ENCODE data around the gene EIF1AD. TPM values are rescaled to one million over a fixed set of nuclear protein-coding genes. Genes with fewer than 3 reads are reported as not detected.

EIF1AD gene
- total RNA-seq, 2 donors from 2014 or later = 37.4 to 40.1 TPM

DNA sequence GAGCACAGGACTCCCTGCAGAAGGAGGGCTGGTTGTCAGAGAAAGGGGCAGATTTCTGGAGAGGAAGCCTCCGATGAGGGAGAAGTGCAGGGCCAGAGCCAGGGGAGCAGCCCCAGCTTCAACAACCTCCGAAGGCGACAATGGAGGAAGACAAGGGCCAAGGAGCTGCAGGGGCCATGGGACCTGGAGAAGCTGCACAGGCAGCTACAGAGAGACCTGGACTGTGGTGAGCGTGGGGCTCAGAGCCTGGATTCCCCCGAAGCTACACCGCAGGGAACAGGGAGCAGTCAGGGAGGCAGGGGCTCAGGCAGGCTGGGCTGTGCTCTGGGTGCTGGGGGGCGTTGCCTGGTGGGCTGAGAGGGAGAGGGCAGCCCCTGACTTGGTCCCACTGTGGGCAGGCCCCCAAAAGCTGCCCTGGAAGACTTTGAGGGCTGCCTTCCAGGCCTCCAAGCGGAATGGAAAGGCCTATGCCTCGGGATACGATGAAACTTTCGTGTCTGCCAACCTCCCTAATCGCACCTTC lies 54.3 kb downstream of the EIF1AD start:
- Histone ChIP-seq H3K4me3 (ENCODE audit: low read length) (no peak overlapping the region), H3K27me3 (ENCODE audit: control insufficient read depth, insufficient read depth, low read length, poor library complexity, severe bottlenecking) (no peaks in the 10 kb centered on the region), H3K27ac (ENCODE audit: low read depth, low read length) (no peak overlapping the region), H3K9ac (ENCODE audit: extremely low read depth, low read length, poor library complexity, severe bottlenecking) (no peak overlapping the region), H3K9me3 (ENCODE audit: control insufficient read depth, low read length) (no peaks in the 10 kb centered on the region), H3K36me3 (ENCODE audit: control insufficient read depth, insufficient read depth, low read length) (no peaks in the 10 kb centered on the region), H3K4me1 (ENCODE audit: control insufficient read depth, insufficient read depth, low read length) (peaks cover 6% of the 10 kb centered on the region)
- H3K4me3 Mint-ChIP-seq = no peak overlapping the region
- TF ChIP-seq, protein P1, sequence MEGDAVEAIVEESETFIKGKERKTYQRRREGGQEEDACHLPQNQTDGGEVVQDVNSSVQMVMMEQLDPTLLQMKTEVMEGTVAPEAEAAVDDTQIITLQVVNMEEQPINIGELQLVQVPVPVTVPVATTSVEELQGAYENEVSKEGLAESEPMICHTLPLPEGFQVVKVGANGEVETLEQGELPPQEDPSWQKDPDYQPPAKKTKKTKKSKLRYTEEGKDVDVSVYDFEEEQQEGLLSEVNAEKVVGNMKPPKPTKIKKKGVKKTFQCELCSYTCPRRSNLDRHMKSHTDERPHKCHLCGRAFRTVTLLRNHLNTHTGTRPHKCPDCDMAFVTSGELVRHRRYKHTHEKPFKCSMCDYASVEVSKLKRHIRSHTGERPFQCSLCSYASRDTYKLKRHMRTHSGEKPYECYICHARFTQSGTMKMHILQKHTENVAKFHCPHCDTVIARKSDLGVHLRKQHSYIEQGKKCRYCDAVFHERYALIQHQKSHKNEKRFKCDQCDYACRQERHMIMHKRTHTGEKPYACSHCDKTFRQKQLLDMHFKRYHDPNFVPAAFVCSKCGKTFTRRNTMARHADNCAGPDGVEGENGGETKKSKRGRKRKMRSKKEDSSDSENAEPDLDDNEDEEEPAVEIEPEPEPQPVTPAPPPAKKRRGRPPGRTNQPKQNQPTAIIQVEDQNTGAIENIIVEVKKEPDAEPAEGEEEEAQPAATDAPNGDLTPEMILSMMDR (conservative IDR thresholded peaks at IDR 0.05) = no peak
- peak overlapping the region; percentile 9 for H3K27ac Mint-ChIP-seq
- no peaks in the 10 kb centered on the region for H3K36me3 Mint-ChIP-seq (ENCODE audit: low read depth)
- no peaks in the 10 kb centered on the region for H3K9me3 Mint-ChIP-seq
- no peaks in the 10 kb centered on the region for H3K27me3 Mint-ChIP-seq (ENCODE audit: insufficient read depth)
- no peak for DNase-seq
- H3K4me1 Mint-ChIP-seq = peaks cover 11% of the 10 kb centered on the region
- 95% methylated on average over 10 to 12 of the region's 12 CpGs for WGBS, 2 experiments (ENCODE audit: insufficient coverage in 1 of 2, insufficient read length in 1 of 2)

DNA sequence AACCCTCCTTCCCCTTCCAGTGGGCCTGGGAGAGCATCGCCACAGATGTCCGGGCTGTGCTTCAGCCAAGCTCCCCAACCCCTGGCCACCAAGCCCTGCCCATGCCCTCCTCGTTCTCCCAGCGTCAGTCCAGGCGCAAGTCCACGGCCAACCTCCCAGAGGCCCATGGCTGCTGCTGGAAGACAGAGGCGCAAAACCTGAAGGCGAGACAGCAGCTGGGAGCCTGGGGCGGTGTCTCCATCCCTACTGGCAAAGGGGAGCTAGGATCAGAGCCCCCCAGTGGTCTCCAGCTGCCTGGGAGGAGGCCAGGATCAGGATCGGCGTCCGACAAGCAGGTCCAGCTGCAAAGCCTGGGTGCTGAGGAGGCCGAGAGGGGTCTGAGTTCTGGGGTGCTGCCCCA lies 54.8 kb downstream of the EIF1AD start:
- H3K36me3 ChIP-seq (ENCODE audit: control insufficient read depth, insufficient read depth, low read length) = no peaks in the 10 kb centered on the region
- Mint-ChIP-seq H3K9me3 (no peaks in the 10 kb centered on the region), H3K27me3 (ENCODE audit: insufficient read depth) (no peaks in the 10 kb centered on the region), H3K36me3 (ENCODE audit: low read depth) (no peaks in the 10 kb centered on the region), H3K4me1 (peaks cover 11% of the 10 kb centered on the region), H3K27ac (peak overlapping the region; percentile 9), H3K4me3 (peak overlapping the region; percentile 44)
- TF ChIP-seq, protein P1 (conservative IDR thresholded peaks at IDR 0.05) = no peak
- DNase-seq = peak; percentile 53
- 85 to 89% methylated on average over 9 to 13 of the region's 13 CpGs for WGBS, 2 experiments (ENCODE audit: insufficient coverage in 1 of 2, insufficient read length in 1 of 2)
- no peak overlapping the region for H3K4me3 ChIP-seq (ENCODE audit: low read length)
- H3K9me3 ChIP-seq (ENCODE audit: control insufficient read depth, low read length) = no peaks in the 10 kb centered on the region
- no peak overlapping the region for H3K27ac ChIP-seq (ENCODE audit: low read depth, low read length)
- H3K9ac ChIP-seq (ENCODE audit: extremely low read depth, low read length, poor library complexity, severe bottlenecking) = no peak overlapping the region
- H3K27me3 ChIP-seq (ENCODE audit: control insufficient read depth, insufficient read depth, low read length, poor library complexity, severe bottlenecking) = no peaks in the 10 kb centered on the region
- H3K4me1 ChIP-seq (ENCODE audit: control insufficient read depth, insufficient read depth, low read length) = peaks cover 6% of the 10 kb centered on the region

DNA sequence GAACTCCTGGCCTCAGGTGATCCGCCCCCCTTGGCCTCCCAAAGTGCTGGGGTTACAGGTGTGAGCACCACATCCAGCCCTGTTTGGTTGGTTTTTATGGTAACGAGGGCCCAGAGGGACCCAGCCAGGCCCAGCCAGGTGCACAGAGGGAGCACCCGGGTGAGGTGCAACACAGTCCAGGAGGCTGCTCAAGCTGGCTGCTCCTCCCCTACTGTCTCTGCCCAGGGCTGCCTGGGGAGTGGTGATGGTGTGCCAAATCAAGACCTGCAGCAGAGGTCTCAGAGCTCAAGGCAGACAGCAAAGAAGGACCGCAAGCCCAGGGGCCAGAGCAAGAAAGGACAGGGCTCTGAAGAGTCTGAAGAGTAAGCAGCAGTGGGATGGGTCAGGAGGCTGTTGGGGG lies 55.3 kb downstream of the EIF1AD start:
- Histone ChIP-seq H3K27me3 (ENCODE audit: control insufficient read depth, insufficient read depth, low read length, poor library complexity, severe bottlenecking) (no peaks in the 10 kb centered on the region), H3K9ac (ENCODE audit: extremely low read depth, low read length, poor library complexity, severe bottlenecking) (no peak overlapping the region), H3K27ac (ENCODE audit: low read depth, low read length) (no peak overlapping the region), H3K36me3 (ENCODE audit: control insufficient read depth, insufficient read depth, low read length) (no peaks in the 10 kb centered on the region), H3K4me3 (ENCODE audit: low read length) (no peak overlapping the region), H3K9me3 (ENCODE audit: control insufficient read depth, low read length) (no peaks in the 10 kb centered on the region), H3K4me1 (ENCODE audit: control insufficient read depth, insufficient read depth, low read length) (peaks cover 6% of the 10 kb centered on the region)
- Mint-ChIP-seq H3K36me3 (ENCODE audit: low read depth) (no peaks in the 10 kb centered on the region), H3K4me3 (peak overlapping the region; percentile 44), H3K4me1 (peaks cover 12% of the 10 kb centered on the region), H3K27me3 (ENCODE audit: insufficient read depth) (peaks cover under 1% of the 10 kb centered on the region), H3K9me3 (no peaks in the 10 kb centered on the region), H3K27ac (no peak overlapping the region)
- no peak for DNase-seq
- TF ChIP-seq, protein P1 (conservative IDR thresholded peaks at IDR 0.05) = no peak
- 91 to 96% methylated on average over 4 of the region's 4 CpGs for WGBS, 2 experiments (ENCODE audit: insufficient coverage in 1 of 2, insufficient read length in 1 of 2)

Other genes starting within 250 kb of the EIF1AD start
- 10 to 100 TPM; 17.8 to 29.9 TPM for gene AP5B1, start 221.2 kb downstream of the EIF1AD start, total RNA-seq
- 1 to 10 TPM; 3.4 to 5.5 TPM for gene OVOL1, start 215.1 kb downstream of the EIF1AD start, total RNA-seq
- 1 to 10 TPM; 1.5 to 4.3 TPM for gene SNX32, start 168.2 kb downstream of the EIF1AD start, total RNA-seq
- 1,000 to 10,000 TPM; 1,218 to 1,284 TPM for gene CFL1, start 144.0 kb downstream of the EIF1AD start, total RNA-seq
- 10 to 100 TPM; 51.0 to 64.5 TPM for gene MUS81, start 141.7 kb downstream of the EIF1AD start, total RNA-seq
- gene EFEMP2, start 129.4 kb downstream of the EIF1AD start, total RNA-seq = 10 to 100 TPM; 84.5 to 99.6 TPM
- not detected for gene CTSW, start 122.3 kb downstream of the EIF1AD start, total RNA-seq
- gene FIBP, start 113.7 kb downstream of the EIF1AD start, total RNA-seq = 10 to 100 TPM; 81.0 to 92.0 TPM
- 10 to 100 TPM; 18.2 to 23.9 TPM for gene CCDC85B, start 111.5 kb downstream of the EIF1AD start, total RNA-seq
- 1 to 10 TPM in 1 of 2 donors, not detected in 1; 1.8 TPM for gene FOSL1, start 101.8 kb downstream of the EIF1AD start, total RNA-seq
- gene C11orf68, start 83.1 kb downstream of the EIF1AD start, total RNA-seq = 10 to 100 TPM; 26.0 to 29.1 TPM
- 100 to 1,000 TPM in 1 of 2 donors, 10 to 100 TPM in 1; 83.8 to 103 TPM for gene DRAP1, start 82.7 kb downstream of the EIF1AD start, total RNA-seq
- gene TSGA10IP, start 56.7 kb downstream of the EIF1AD start, total RNA-seq = 1 to 10 TPM in 1 of 2 donors, under 1 TPM in 1; 0.97 to 5.6 TPM
- gene SART1, start 40.4 kb downstream of the EIF1AD start, total RNA-seq = 10 to 100 TPM; 50.6 to 52.0 TPM
- 100 to 1,000 TPM; 348 to 409 TPM for gene BANF1, start 346 bp upstream of the EIF1AD start, total RNA-seq
- gene CST6, start 9.9 kb upstream of the EIF1AD start, total RNA-seq = 1 to 10 TPM; 2.1 to 4.2 TPM
- not detected for gene CATSPER1, start 24.3 kb upstream of the EIF1AD start, total RNA-seq
- gene GAL3ST3, start 47.0 kb upstream of the EIF1AD start, total RNA-seq = 10 to 100 TPM in 1 of 2 donors, 1 to 10 TPM in 1; 7.4 to 11.2 TPM
- 100 to 1,000 TPM; 209 to 254 TPM for gene SF3B2, start 50.2 kb upstream of the EIF1AD start, total RNA-seq
- 10 to 100 TPM; 67.0 to 67.1 TPM for gene PACS1, start 68.1 kb upstream of the EIF1AD start, total RNA-seq